DND-41 (cell line): ENCODE measurements around the gene ZBTB45.

Experiments
- ATAC-seq: fragments of 200-7000 bp; cut with Tn5 transposase; 3 replicates; pipeline ENCODE4 v1.9.1; 2021; ENCODE audit warnings: low read depth; ENCODE audit not compliant: insufficient read depth
- DNase-seq: peaks from one replicate; pipeline ENCODE4 v3.0.0-alpha.2; 2020
- H2AFZ ChIP-seq: 2 replicates; pipeline ENCODE4 v1.6.0; 2012; ENCODE audit warnings: low read depth, low read length
- H3K27ac ChIP-seq: 2 replicates; pipeline ENCODE4 v1.5.1; 2012; ENCODE audit warnings: low read length, inconsistent platforms
- H3K27me3 ChIP-seq: fragments of 200-600 bp; sonication (generic); 2 replicates; pipeline ENCODE4 v1.6.0; 2012; ENCODE audit warnings: low read length, mild to moderate bottlenecking, inconsistent platforms; ENCODE audit not compliant: insufficient read depth, poor library complexity
- H3K36me3 ChIP-seq: 2 replicates; pipeline ENCODE4 v1.5.1; 2012; ENCODE audit warnings: low read length, inconsistent platforms; ENCODE audit not compliant: insufficient read depth
- H3K4me1 ChIP-seq: 2 replicates; pipeline ENCODE4 v1.5.1; 2012; ENCODE audit warnings: mild to moderate bottlenecking, low read length; ENCODE audit not compliant: insufficient read depth
- H3K4me2 ChIP-seq: 2 replicates; pipeline ENCODE4 v1.6.0; 2012; ENCODE audit warnings: mild to moderate bottlenecking, moderate library complexity, low read length, inconsistent platforms; ENCODE audit not compliant: insufficient read depth
- H3K4me3 ChIP-seq, 2 experiments: fragments of 200-600 bp in 1 of 2; shearing (Covaris generic) in 1 of 2; 2 replicates each; pipeline ENCODE4 v1.5.1; 2012 to 2016; ENCODE audit warnings: inconsistent platforms in 2 of 2, low read length in 2 of 2, mild to moderate bottlenecking in 2 of 2, low read depth in 1 of 2, moderate library complexity in 1 of 2
- H3K79me2 ChIP-seq: 2 replicates; pipeline ENCODE4 v1.6.0; 2012; ENCODE audit warnings: low read length, inconsistent platforms; ENCODE audit not compliant: insufficient read depth
- H3K9ac ChIP-seq: 2 replicates; pipeline ENCODE4 v1.6.0; 2012; ENCODE audit warnings: low read depth, mild to moderate bottlenecking, inconsistent platforms, low read length, moderate library complexity
- H3K9me3 ChIP-seq: 2 replicates; pipeline ENCODE4 v1.5.1; 2012; ENCODE audit warnings: low read length, moderate library complexity, mild to moderate bottlenecking, inconsistent platforms; ENCODE audit not compliant: insufficient read depth, severe bottlenecking
- H4K20me1 ChIP-seq: 2 replicates; pipeline ENCODE4 v1.6.0; 2012; ENCODE audit warnings: low read length; ENCODE audit not compliant: insufficient read depth
- CTCF ChIP-seq: IDR thresholded peaks from 2 replicates; pipeline ENCODE4 v1.5.1; 2012; ENCODE audit warnings: borderline replicate concordance, low read length, moderate library complexity, mild to moderate bottlenecking; ENCODE audit not compliant: poor library complexity, severe bottlenecking; ENCODE audit errors: extremely low read depth
- EZH2 ChIP-seq: IDR thresholded peaks from 3 replicates; pipeline ENCODE4 v1.6.1; 2012; ENCODE audit warnings: borderline replicate concordance, low read depth, mild to moderate bottlenecking, moderate library complexity, low read length, inconsistent platforms; ENCODE audit not compliant: severe bottlenecking

The ZBTB45 gene

GRCh38 chr19:58516246-58516836 is 3.3 kb downstream of the ZBTB45 start:
- Histone ChIP-seq H3K27me3 (no peaks in the 10 kb centered on the region), H3K27ac (no peak overlapping the region), H3K4me2 (peak overlapping the region; percentile 98), H3K9ac (peak overlapping the region; percentile 79; the same call in 1 of the 2 replicates), H3K4me3 (no peak overlapping the region), H3K9me3 (no peaks in the 10 kb centered on the region), H3K79me2 (peaks cover 60% of the 10 kb centered on the region), H4K20me1 (peaks cover 21% of the 10 kb centered on the region), H2AFZ (no peak overlapping the region), H3K4me1 (peaks cover 63% of the 10 kb centered on the region), H3K36me3 (peaks cover 29% of the 10 kb centered on the region)
- DNase-seq (no peak), ATAC-seq (no peak)
- no peak for TF ChIP-seq CTCF
- TF ChIP-seq EZH2: no peak

GRCh38 chr19:58515259-58515658 is 4.4 kb downstream of the ZBTB45 start:
- H3K4me2 ChIP-seq: peak overlapping the region; percentile 98

DNA sequence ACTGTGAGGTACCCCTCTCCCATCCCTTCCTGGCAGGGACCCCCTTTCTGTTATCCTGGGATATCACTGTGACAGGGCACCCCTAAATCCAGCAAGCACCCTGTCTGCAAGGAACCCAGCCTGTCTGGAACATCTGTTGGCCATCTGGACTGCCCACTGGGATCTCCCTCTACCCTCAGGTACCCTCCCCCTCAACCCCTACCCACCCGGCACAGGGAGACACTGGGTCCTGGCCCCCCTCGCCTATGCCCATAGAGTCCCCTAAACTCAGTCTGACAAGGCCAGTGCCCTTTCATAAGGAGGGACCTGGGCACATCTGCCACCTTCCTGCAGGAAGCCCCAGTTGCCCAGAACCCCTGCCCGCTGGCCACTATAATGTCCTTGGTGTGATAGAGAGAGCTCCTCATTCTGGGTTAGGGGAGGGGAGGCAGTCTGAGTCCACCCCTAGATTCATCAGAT is 5.0 kb downstream of the ZBTB45 start:
- no peak for DNase-seq
- TF ChIP-seq CTCF: no peak
- no peak for TF ChIP-seq EZH2
- H3K4me3 ChIP-seq: peak overlapping the region; percentile 56 to 94; a peak in 3 of 4 replicates
- H3K9ac ChIP-seq: peak overlapping the region; percentile 79
- H3K79me2 ChIP-seq: peaks cover 54% of the 10 kb centered on the region
- H4K20me1 ChIP-seq: peaks cover 21% of the 10 kb centered on the region
- peaks cover 55% of the 10 kb centered on the region for H3K4me1 ChIP-seq
- peak overlapping the region; percentile 91 for H3K27ac ChIP-seq
- peak overlapping the region; percentile 98 for H3K4me2 ChIP-seq
- peaks cover 29% of the 10 kb centered on the region for H3K36me3 ChIP-seq
- no peaks in the 10 kb centered on the region for H3K27me3 ChIP-seq
- peak overlapping the region; percentile 9; the same call in 1 of the 2 replicates for H2AFZ ChIP-seq
- no peak for ATAC-seq
- H3K9me3 ChIP-seq: no peaks in the 10 kb centered on the region

More at GRCh38 chr19:58515259-58515658, 4.4 kb downstream of the ZBTB45 start:
- Histone ChIP-seq H3K4me3 (0 out of 4 replicates have a peak overlapping the region, but pooled peaks of 1 of the 2 experiments have one; percentile 39), H3K27ac (0 out of 2 replicates have a peak overlapping the region, but pooled peaks have one; percentile 25), H3K79me2 (peaks cover 58% of the 10 kb centered on the region), H4K20me1 (peaks cover 21% of the 10 kb centered on the region), H2AFZ (no peak overlapping the region), H3K9ac (peak overlapping the region; percentile 79), H3K27me3 (no peaks in the 10 kb centered on the region), H3K36me3 (peaks cover 29% of the 10 kb centered on the region), H3K4me1 (peaks cover 58% of the 10 kb centered on the region), H3K9me3 (no peaks in the 10 kb centered on the region)
- ATAC-seq: no peak
- TF ChIP-seq CTCF (no peak), EZH2 (no peak)
- no peak for DNase-seq
